ENCODE results near the gene GDF10. TPM values are rescaled to one million over a fixed set of nuclear protein-coding genes. Genes with fewer than 3 reads are reported as not detected.

Gene GDF10
- total and polyA plus RNA-seq, 2 donors (not counting 1 experiment from before 2014, with no cell fraction given) = not detected

DNA sequence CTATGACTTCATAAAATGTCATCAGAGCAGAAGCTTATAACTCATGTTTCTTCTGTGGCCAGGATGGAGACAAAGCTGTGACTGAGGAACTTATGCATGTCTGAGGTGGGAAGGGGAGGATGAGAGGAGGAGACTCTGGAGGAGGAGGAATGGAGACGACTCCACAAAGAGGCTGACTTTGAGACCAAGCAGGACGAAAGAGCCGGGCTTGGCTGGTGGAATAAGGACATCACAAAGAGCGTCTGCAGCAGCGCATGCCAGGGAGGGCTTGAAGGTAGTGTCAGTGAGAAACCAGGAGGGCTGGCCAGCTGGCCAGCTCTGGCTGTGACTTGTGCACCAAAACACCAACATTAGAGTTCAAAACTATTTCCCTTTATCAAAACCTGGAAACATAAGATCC lies 16.1 kb downstream of the GDF10 start:
- no peaks in the 10 kb centered on the region for H4K20me1 ChIP-seq (ENCODE audit: control insufficient read depth, insufficient read depth, low read length, poor library complexity, severe bottlenecking)
- H3K27me3 ChIP-seq (replicated peaks in 1 of 4; ENCODE audit: control extremely low read depth in 1 of 4, control insufficient read depth in 3 of 4, insufficient read depth in 4 of 4, low read length in 3 of 4) = no peaks in the 10 kb centered on the region
- H3K4me1 Mint-ChIP-seq = no peaks in the 10 kb centered on the region
- DNase-seq (no peak), ATAC-seq (ENCODE audit: low read depth) (no peak)
- no peak overlapping the region for H3K4me3 Mint-ChIP-seq
- H3K4me1 ChIP-seq (ENCODE audit: control insufficient read depth in 2 of 2, insufficient read depth in 2 of 2, low read length in 2 of 2) = no peaks in the 10 kb centered on the region
- H3K4me3 ChIP-seq (ENCODE audit: control extremely low read depth in 1 of 5, extremely low read depth in 1 of 5, insufficient read depth in 1 of 5, low read depth in 2 of 5, low read length in 4 of 5) = no peak overlapping the region
- H3K27me3 Mint-ChIP-seq = peaks cover 3% of the 10 kb centered on the region
- H2AFZ ChIP-seq (ENCODE audit: insufficient read depth, low read depth, low read length, poor library complexity, severe bottlenecking) = no peak overlapping the region
- H3K79me2 ChIP-seq (ENCODE audit: control insufficient read depth, insufficient read depth, low read length) = no peaks in the 10 kb centered on the region
- H3K9ac ChIP-seq (ENCODE audit: low read length) = no peak overlapping the region
- intact Hi-C loops (cut with micrococcal nuclease) = no loop called here
- WGBS (ENCODE audit: insufficient coverage) = 81% methylated on average over 3 of the region's 5 CpGs
- no peak overlapping the region for H3K4me2 ChIP-seq (replicated peaks; ENCODE audit: low read depth, low read length, poor library complexity, severe bottlenecking)
- TF ChIP-seq, protein P1, sequence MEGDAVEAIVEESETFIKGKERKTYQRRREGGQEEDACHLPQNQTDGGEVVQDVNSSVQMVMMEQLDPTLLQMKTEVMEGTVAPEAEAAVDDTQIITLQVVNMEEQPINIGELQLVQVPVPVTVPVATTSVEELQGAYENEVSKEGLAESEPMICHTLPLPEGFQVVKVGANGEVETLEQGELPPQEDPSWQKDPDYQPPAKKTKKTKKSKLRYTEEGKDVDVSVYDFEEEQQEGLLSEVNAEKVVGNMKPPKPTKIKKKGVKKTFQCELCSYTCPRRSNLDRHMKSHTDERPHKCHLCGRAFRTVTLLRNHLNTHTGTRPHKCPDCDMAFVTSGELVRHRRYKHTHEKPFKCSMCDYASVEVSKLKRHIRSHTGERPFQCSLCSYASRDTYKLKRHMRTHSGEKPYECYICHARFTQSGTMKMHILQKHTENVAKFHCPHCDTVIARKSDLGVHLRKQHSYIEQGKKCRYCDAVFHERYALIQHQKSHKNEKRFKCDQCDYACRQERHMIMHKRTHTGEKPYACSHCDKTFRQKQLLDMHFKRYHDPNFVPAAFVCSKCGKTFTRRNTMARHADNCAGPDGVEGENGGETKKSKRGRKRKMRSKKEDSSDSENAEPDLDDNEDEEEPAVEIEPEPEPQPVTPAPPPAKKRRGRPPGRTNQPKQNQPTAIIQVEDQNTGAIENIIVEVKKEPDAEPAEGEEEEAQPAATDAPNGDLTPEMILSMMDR (IDR thresholded peaks at IDR 0.05) = no peak
- no peak for TF ChIP-seq EZH2 (IDR thresholded peaks at IDR 0.05; ENCODE audit: borderline replicate concordance, insufficient read depth, low read depth, low read length, poor library complexity, severe bottlenecking)
- no peak overlapping the region for H3K27ac Mint-ChIP-seq
- no peaks in the 10 kb centered on the region for H3K9me3 Mint-ChIP-seq (ENCODE audit: insufficient read depth)
- no peaks in the 10 kb centered on the region for H3K36me3 ChIP-seq (replicated peaks in 1 of 2; ENCODE audit: control extremely low read depth in 1 of 2, control insufficient read depth in 1 of 2, extremely low read depth in 1 of 2, insufficient read depth in 2 of 2, low read length in 1 of 2)
- no peak overlapping the region for H3K27ac ChIP-seq (ENCODE audit: low read length in 2 of 2)
- ChIA-PET CTCF (interaction anchor here (1.7 to 10.0 kb wide), 3 partner anchors 8 to 291 kb away, joined by 4 to 201 read pairs (median 83); no protein-coding TSS in a partner anchor), POLR2A (no interaction called here)
- no peaks in the 10 kb centered on the region for H3K9me3 ChIP-seq (ENCODE audit: control extremely low read depth in 1 of 3, control insufficient read depth in 2 of 3, insufficient read depth in 1 of 3, low read length in 2 of 3)

DNA sequence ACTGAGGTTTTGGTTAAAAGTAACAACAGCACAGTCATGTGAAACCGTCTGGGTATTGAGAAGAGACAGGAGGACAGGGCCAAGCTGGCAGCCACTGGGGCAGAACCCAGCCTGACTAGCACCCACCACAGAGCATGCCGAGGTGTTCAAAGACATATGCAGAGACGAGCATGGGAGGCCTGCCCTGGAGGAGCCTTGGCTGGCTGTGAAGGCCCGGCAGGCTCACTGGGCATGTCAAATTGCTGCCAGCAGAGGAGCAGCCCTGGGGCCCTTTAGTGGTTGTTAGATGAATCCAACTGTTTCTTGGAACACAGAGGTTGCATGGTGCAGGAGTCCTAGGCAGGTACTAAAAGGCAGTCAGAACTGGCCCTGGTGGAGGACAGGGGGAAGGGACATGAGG lies 17.3 kb downstream of the GDF10 start:
- DNase-seq (no peak), ATAC-seq (ENCODE audit: low read depth) (no peak)
- 86% methylated on average over 3 of the region's 4 CpGs for WGBS (ENCODE audit: insufficient coverage)
- Mint-ChIP-seq H3K27ac (no peak overlapping the region), H3K4me3 (no peak overlapping the region), H3K4me1 (no peaks in the 10 kb centered on the region), H3K9me3 (ENCODE audit: insufficient read depth) (no peaks in the 10 kb centered on the region), H3K27me3 (peaks cover 6% of the 10 kb centered on the region)
- POLR2A ChIA-PET = no interaction called here
- Histone ChIP-seq H3K79me2 (ENCODE audit: control insufficient read depth, insufficient read depth, low read length) (no peaks in the 10 kb centered on the region), H3K9ac (ENCODE audit: low read length) (no peak overlapping the region), H3K4me2 (replicated peaks; ENCODE audit: low read depth, low read length, poor library complexity, severe bottlenecking) (no peak overlapping the region), H4K20me1 (ENCODE audit: control insufficient read depth, insufficient read depth, low read length, poor library complexity, severe bottlenecking) (no peaks in the 10 kb centered on the region), H3K27ac (ENCODE audit: low read length in 2 of 2) (no peak overlapping the region), H3K27me3 (replicated peaks in 1 of 4; ENCODE audit: control extremely low read depth in 1 of 4, control insufficient read depth in 3 of 4, insufficient read depth in 4 of 4, low read length in 3 of 4) (no peaks in the 10 kb centered on the region), H3K36me3 (replicated peaks in 1 of 2; ENCODE audit: control extremely low read depth in 1 of 2, control insufficient read depth in 1 of 2, extremely low read depth in 1 of 2, insufficient read depth in 2 of 2, low read length in 1 of 2) (no peaks in the 10 kb centered on the region), H3K4me1 (ENCODE audit: control insufficient read depth in 2 of 2, insufficient read depth in 2 of 2, low read length in 2 of 2) (no peaks in the 10 kb centered on the region), H3K4me3 (ENCODE audit: control extremely low read depth in 1 of 5, extremely low read depth in 1 of 5, insufficient read depth in 1 of 5, low read depth in 2 of 5, low read length in 4 of 5) (no peak overlapping the region), H2AFZ (ENCODE audit: insufficient read depth, low read depth, low read length, poor library complexity, severe bottlenecking) (no peak overlapping the region), H3K9me3 (ENCODE audit: control extremely low read depth in 1 of 3, control insufficient read depth in 2 of 3, insufficient read depth in 1 of 3, low read length in 2 of 3) (no peaks in the 10 kb centered on the region)
- CTCF ChIA-PET = interaction anchor here (0.5 to 1.0 kb wide), 2 partner anchors 269 to 293 kb away, joined by 3 to 5 read pairs; no protein-coding TSS in a partner anchor
- intact Hi-C loops (cut with micrococcal nuclease) = no loop called here
- TF ChIP-seq EZH2 (IDR thresholded peaks at IDR 0.05; ENCODE audit: borderline replicate concordance, insufficient read depth, low read depth, low read length, poor library complexity, severe bottlenecking) = no peak
- TF ChIP-seq, protein P1 (IDR thresholded peaks at IDR 0.05) = no peak
